ENCODE results near the gene PIP4K2A.

Gene PIP4K2A

GRCh38 chr10:22665329-22665728 lies 49.0 kb downstream of the PIP4K2A start:
- Histone ChIP-seq H3K4me2 (ENCODE audit: low read depth, low read length, poor library complexity, severe bottlenecking) (no peak overlapping the region), H3K4me3 (ENCODE audit: insufficient read depth, low read length, poor library complexity, severe bottlenecking) (no peak overlapping the region), H3K9me2 (replicated peaks; ENCODE audit: insufficient read depth, low read length) (no peaks in the 10 kb centered on the region), H3K27ac (ENCODE audit: low read depth, low read length) (no peak overlapping the region), H3K79me2 (ENCODE audit: insufficient read depth, low read length) (peaks cover 71% of the 10 kb centered on the region), H2AFZ (ENCODE audit: low read depth, low read length, severe bottlenecking) (no peak overlapping the region), H3K27me3 (ENCODE audit: low read length) (no peaks in the 10 kb centered on the region), H4K20me1 (ENCODE audit: low read depth, low read length) (peaks cover 64% of the 10 kb centered on the region), H3K36me3 (ENCODE audit: low read length) (no peaks in the 10 kb centered on the region), H3K9ac (ENCODE audit: low read length) (no peak overlapping the region), H3F3A (ENCODE audit: insufficient read depth) (no peaks in the 10 kb centered on the region), H3K9me3 (ENCODE audit: insufficient read depth, low read length) (no peaks in the 10 kb centered on the region)
- no peak for TF ChIP-seq EZH2phosphoT487 (conservative IDR thresholded peaks at IDR 0.05; ENCODE audit: low read length)
- TF ChIP-seq, protein P1, sequence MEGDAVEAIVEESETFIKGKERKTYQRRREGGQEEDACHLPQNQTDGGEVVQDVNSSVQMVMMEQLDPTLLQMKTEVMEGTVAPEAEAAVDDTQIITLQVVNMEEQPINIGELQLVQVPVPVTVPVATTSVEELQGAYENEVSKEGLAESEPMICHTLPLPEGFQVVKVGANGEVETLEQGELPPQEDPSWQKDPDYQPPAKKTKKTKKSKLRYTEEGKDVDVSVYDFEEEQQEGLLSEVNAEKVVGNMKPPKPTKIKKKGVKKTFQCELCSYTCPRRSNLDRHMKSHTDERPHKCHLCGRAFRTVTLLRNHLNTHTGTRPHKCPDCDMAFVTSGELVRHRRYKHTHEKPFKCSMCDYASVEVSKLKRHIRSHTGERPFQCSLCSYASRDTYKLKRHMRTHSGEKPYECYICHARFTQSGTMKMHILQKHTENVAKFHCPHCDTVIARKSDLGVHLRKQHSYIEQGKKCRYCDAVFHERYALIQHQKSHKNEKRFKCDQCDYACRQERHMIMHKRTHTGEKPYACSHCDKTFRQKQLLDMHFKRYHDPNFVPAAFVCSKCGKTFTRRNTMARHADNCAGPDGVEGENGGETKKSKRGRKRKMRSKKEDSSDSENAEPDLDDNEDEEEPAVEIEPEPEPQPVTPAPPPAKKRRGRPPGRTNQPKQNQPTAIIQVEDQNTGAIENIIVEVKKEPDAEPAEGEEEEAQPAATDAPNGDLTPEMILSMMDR (IDR thresholded peaks at IDR 0.05; ENCODE audit: insufficient read depth, low read length, poor library complexity, severe bottlenecking): no peak

- H4K20me1 ChIP-seq (ENCODE audit: low read depth, low read length): peaks cover 54% of the 10 kb centered on the region
- no peaks in the 10 kb centered on the region for H3K36me3 ChIP-seq (ENCODE audit: low read length)
- H3F3A ChIP-seq (ENCODE audit: insufficient read depth): no peaks in the 10 kb centered on the region
- no peak overlapping the region for H2AFZ ChIP-seq (ENCODE audit: low read depth, low read length, severe bottlenecking)
- no peak overlapping the region for H3K4me2 ChIP-seq (ENCODE audit: low read depth, low read length, poor library complexity, severe bottlenecking)
- H3K79me2 ChIP-seq (ENCODE audit: insufficient read depth, low read length): peaks cover 66% of the 10 kb centered on the region
- TF ChIP-seq, protein P1 (IDR thresholded peaks at IDR 0.05; ENCODE audit: insufficient read depth, low read length, poor library complexity, severe bottlenecking): no peak
- TF ChIP-seq EZH2phosphoT487 (conservative IDR thresholded peaks at IDR 0.05; ENCODE audit: low read length): no peak
- H3K27ac ChIP-seq (ENCODE audit: low read depth, low read length): no peak overlapping the region
- no peak overlapping the region for H3K9ac ChIP-seq (ENCODE audit: low read length)
- H3K9me2 ChIP-seq (replicated peaks; ENCODE audit: insufficient read depth, low read length): no peaks in the 10 kb centered on the region
- no peaks in the 10 kb centered on the region for H3K9me3 ChIP-seq (ENCODE audit: insufficient read depth, low read length)
- H3K27me3 ChIP-seq (ENCODE audit: low read length): no peaks in the 10 kb centered on the region
- no peak overlapping the region for H3K4me3 ChIP-seq (ENCODE audit: insufficient read depth, low read length, poor library complexity, severe bottlenecking)
Observed at GRCh38 chr10:22662733-22663330, 51.5 kb downstream of the PIP4K2A start.

DNA sequence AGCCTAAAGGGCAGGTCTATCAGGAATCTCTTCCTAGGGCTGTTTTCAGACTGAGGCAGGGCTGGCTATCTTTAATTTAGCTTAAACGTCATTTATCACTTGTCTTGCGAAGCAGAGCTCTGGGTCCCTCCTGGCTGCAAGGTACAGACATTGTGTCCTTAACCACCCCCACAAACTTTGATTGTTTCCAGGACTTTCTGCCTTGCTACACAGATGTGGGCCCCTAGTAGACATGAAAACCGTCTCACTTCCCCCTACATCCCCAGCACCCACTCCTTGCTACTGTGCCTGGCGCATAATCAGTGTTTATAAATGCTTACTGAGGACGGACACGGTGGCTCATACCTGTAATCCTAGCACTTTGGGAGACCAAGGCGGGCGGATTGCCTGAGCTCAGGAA lies 54.5 kb downstream of the PIP4K2A start:
- Histone ChIP-seq H3K9me2 (replicated peaks; ENCODE audit: insufficient read depth, low read length) (no peaks in the 10 kb centered on the region), H3K36me3 (ENCODE audit: low read length) (no peaks in the 10 kb centered on the region), H3K79me2 (ENCODE audit: insufficient read depth, low read length) (peaks cover 45% of the 10 kb centered on the region), H3K27ac (ENCODE audit: low read depth, low read length) (no peak overlapping the region), H3K27me3 (ENCODE audit: low read length) (no peaks in the 10 kb centered on the region), H3K9me3 (ENCODE audit: insufficient read depth, low read length) (no peaks in the 10 kb centered on the region), H3F3A (ENCODE audit: insufficient read depth) (no peaks in the 10 kb centered on the region), H3K4me3 (ENCODE audit: insufficient read depth, low read length, poor library complexity, severe bottlenecking) (no peak overlapping the region), H2AFZ (ENCODE audit: low read depth, low read length, severe bottlenecking) (no peak overlapping the region), H3K4me2 (ENCODE audit: low read depth, low read length, poor library complexity, severe bottlenecking) (no peak overlapping the region), H4K20me1 (ENCODE audit: low read depth, low read length) (peaks cover 34% of the 10 kb centered on the region), H3K9ac (ENCODE audit: low read length) (no peak overlapping the region)
- TF ChIP-seq, protein P1 (IDR thresholded peaks at IDR 0.05; ENCODE audit: insufficient read depth, low read length, poor library complexity, severe bottlenecking): no peak
- TF ChIP-seq EZH2phosphoT487 (conservative IDR thresholded peaks at IDR 0.05; ENCODE audit: low read length): no peak
